CD4-positive, CD25-positive, alpha-beta regulatory T cell (primary cell): ENCODE data around the gene LRRN4CL. TPM values are rescaled to one million over a fixed set of nuclear protein-coding genes. Genes with fewer than 3 reads are reported as not detected.

ENCODE experiments used
- ATAC-seq, 2 donors: fragments of 150-1000 bp; cut with Tn5 transposase; one replicate each; pipeline ENCODE4 v1.10.0; 2021; ENCODE audit warnings: low read depth in 2 of 2, moderate number of reproducible peaks in 2 of 2, moderate library complexity in 1 of 2
- DNase-seq, 3 donors: peaks; one replicate each; pipeline versions ENCODE4 v3.0.0 to v3.0.0-alpha.2; 2012 to 2022; ENCODE audit warnings: mixed read lengths in 1 of 3
- H3K27ac ChIP-seq: one replicate; pipeline ENCODE4 v1.7.0; 2013; ENCODE audit warnings: mild to moderate bottlenecking, low read length; ENCODE audit not compliant: insufficient read depth, poor library complexity, severe bottlenecking
- H3K27me3 ChIP-seq: one replicate; pipeline ENCODE4 v1.7.0; 2013; ENCODE audit warnings: low read length; ENCODE audit not compliant: control insufficient read depth, insufficient read depth
- H3K36me3 ChIP-seq: one replicate; pipeline ENCODE4 v1.7.0; 2013; ENCODE audit warnings: mild to moderate bottlenecking, low read length, moderate library complexity; ENCODE audit not compliant: control insufficient read depth, insufficient read depth
- H3K4me1 ChIP-seq: 2 replicates; pipeline ENCODE4 v1.7.0; 2013; ENCODE audit warnings: mild to moderate bottlenecking, low read length; ENCODE audit not compliant: insufficient read depth, control insufficient read depth, poor library complexity, severe bottlenecking
- H3K4me3 ChIP-seq: one replicate; pipeline ENCODE4 v1.7.0; 2013; ENCODE audit warnings: low read depth, mild to moderate bottlenecking, low read length, moderate library complexity
- H3K9me3 ChIP-seq, 2 experiments: 1 replicate in 1 of 2; 2 replicates in 1 of 2; pipeline ENCODE4 v1.7.0; 2013; ENCODE audit warnings: low read length in 2 of 2, mild to moderate bottlenecking in 1 of 2, moderate library complexity in 1 of 2; ENCODE audit not compliant: control insufficient read depth in 2 of 2
- H3K27ac Mint-ChIP-seq, 3 donors: one replicate each; pipeline ENCODE4 v1.8.0; 2020 to 2022; ENCODE audit warnings: mild to moderate bottlenecking in 3 of 3, mixed read lengths in 3 of 3, moderate library complexity in 2 of 3
- H3K27me3 Mint-ChIP-seq: one replicate; pipeline ENCODE4 v1.8.0; 2022; ENCODE audit warnings: mild to moderate bottlenecking, mixed read lengths
- H3K36me3 Mint-ChIP-seq: one replicate; pipeline ENCODE4 v1.8.0; 2020; ENCODE audit warnings: mixed read lengths
- H3K4me1 Mint-ChIP-seq, 4 donors: one replicate each; pipeline ENCODE4 v1.8.0; 2020 to 2022; ENCODE audit warnings: mixed read lengths in 4 of 4, mild to moderate bottlenecking in 1 of 4
- H3K4me3 Mint-ChIP-seq, 4 donors: one replicate each; pipeline ENCODE4 v1.8.0; 2020 to 2022; ENCODE audit warnings: mild to moderate bottlenecking in 4 of 4, mixed read lengths in 4 of 4, moderate library complexity in 3 of 4
- H3K9me3 Mint-ChIP-seq, 7 donors: one replicate each; pipeline ENCODE4 v1.8.0; 2020 to 2022; ENCODE audit warnings: mixed read lengths in 7 of 7, mild to moderate bottlenecking in 3 of 7, moderate library complexity in 2 of 7
- polyA plus RNA-seq, 4 donors: library from polyadenylated mRNA; unstranded; fragments of 300-500 nt; fragmentation: Illumina TruSeq; gene quantifications; one replicate each; pipeline ENCODE4 v1.2.3, GENCODE V29; 2021
- total RNA-seq: library from RNA; stranded (reverse); gene quantifications from one replicate; pipeline ENCODE4 v1.2.3, GENCODE V29; 2022

Gene LRRN4CL
- total and polyA plus RNA-seq, 5 donors from 2014 or later = not detected

- Mint-ChIP-seq H3K36me3 (peaks cover 13% of the 10 kb centered on the region), H3K4me3 (peak within 1 kb of the TSS; percentile 97 to 100 (median 99)), H3K4me1 (peaks cover 8 to 74% (median 33%) of the 10 kb centered on the region in 4 donors)
These were observed 17.5 kb downstream of the LRRN4CL start, which contains the start of the genes LBHD1 and UQCC3 for GRCh38 chr11:62671608-62672389. TSS of gene LBHD1 (minus strand) at chr11:62672267. CDS start at chr11:62670031, 2,236 bp downstream. TSS of gene UQCC3 (plus strand) at chr11:62671673. CDS start at chr11:62671746, 73 bp downstream.

GRCh38 chr11:62671236-62671607, 18.1 kb downstream of the LRRN4CL start:
- peak overlapping the region; percentile 97 to 100 (median 99) for H3K4me3 Mint-ChIP-seq
- Histone ChIP-seq H3K36me3 (peaks cover 22% of the 10 kb centered on the region), H3K4me1 (peaks cover 41% of the 10 kb centered on the region), H3K27me3 (no peaks in the 10 kb centered on the region), H3K9me3 (no peaks in the 10 kb centered on the region), H3K27ac (peak overlapping the region; percentile 84), H3K4me3 (peak overlapping the region; percentile 91)
- peaks cover 8 to 78% (median 34%) of the 10 kb centered on the region in 4 donors for H3K4me1 Mint-ChIP-seq
- DNase-seq (peak in 1 of 3 donors; percentile 71), ATAC-seq (peak; percentile 27 to 32)
- no peaks in the 10 kb centered on the region for H3K9me3 Mint-ChIP-seq
- peaks cover 11% of the 10 kb centered on the region for H3K36me3 Mint-ChIP-seq
- no peaks in the 10 kb centered on the region for H3K27me3 Mint-ChIP-seq
- peak overlapping the region; percentile 90 to 99 (median 98) for H3K27ac Mint-ChIP-seq

More at GRCh38 chr11:62671608-62672389, 17.5 kb downstream of the LRRN4CL start, which contains the start of the genes LBHD1 and UQCC3:
- peak; percentile 63 to 92 (median 72) for DNase-seq
- H3K27ac Mint-ChIP-seq = peak within 1 kb of the TSS; percentile 90 to 99 (median 98)
- no peaks in the 10 kb centered on the region for H3K27me3 Mint-ChIP-seq
- H3K9me3 ChIP-seq = no peaks in the 10 kb centered on the region
- H3K27me3 ChIP-seq = no peaks in the 10 kb centered on the region
- peak within 1 kb of the TSS; percentile 84 for H3K27ac ChIP-seq
- peaks cover 26% of the 10 kb centered on the region for H3K36me3 ChIP-seq
- H3K4me3 ChIP-seq = peak within 1 kb of the TSS; percentile 91
- peak; percentile 71 to 75 for ATAC-seq
- H3K4me1 ChIP-seq = peaks cover 41% of the 10 kb centered on the region
- H3K9me3 Mint-ChIP-seq = no peaks in the 10 kb centered on the region

GRCh38 chr11:62669420-62670161, 19.7 kb downstream of the LRRN4CL start:
- peaks cover 8 to 80% (median 36%) of the 10 kb centered on the region in 4 donors for H3K4me1 Mint-ChIP-seq
- H3K27me3 Mint-ChIP-seq = peaks cover 4% of the 10 kb centered on the region
- Histone ChIP-seq H3K4me1 (peaks cover 50% of the 10 kb centered on the region), H3K36me3 (peaks cover 16% of the 10 kb centered on the region), H3K4me3 (no peak overlapping the region), H3K27ac (peak overlapping the region; percentile 24), H3K27me3 (no peaks in the 10 kb centered on the region), H3K9me3 (no peaks in the 10 kb centered on the region)
- peak overlapping the region in 2 of 3 donors; percentile 90 for H3K27ac Mint-ChIP-seq
- peak overlapping the region; percentile 74 to 100 (median 98) for H3K4me3 Mint-ChIP-seq
- no peaks in the 10 kb centered on the region for H3K9me3 Mint-ChIP-seq
- ATAC-seq = no peak
- no peak for DNase-seq
- peaks cover 7% of the 10 kb centered on the region for H3K36me3 Mint-ChIP-seq

- Histone ChIP-seq H3K27ac (no peak overlapping the region), H3K36me3 (peaks cover 17% of the 10 kb centered on the region), H3K4me1 (peaks cover 53% of the 10 kb centered on the region), H3K27me3 (no peaks in the 10 kb centered on the region), H3K4me3 (peak overlapping the region; percentile 93), H3K9me3 (no peaks in the 10 kb centered on the region)
- H3K9me3 Mint-ChIP-seq = no peaks in the 10 kb centered on the region
- H3K27me3 Mint-ChIP-seq = peaks cover 4% of the 10 kb centered on the region
- ATAC-seq (no peak), DNase-seq (no peak)
- peaks cover 8 to 76% (median 41%) of the 10 kb centered on the region in 4 donors for H3K4me1 Mint-ChIP-seq
- H3K4me3 Mint-ChIP-seq = peak overlapping the region; percentile 96 to 100 (median 97)
- H3K36me3 Mint-ChIP-seq = peaks cover 10% of the 10 kb centered on the region
- H3K27ac Mint-ChIP-seq = peak overlapping the region in 1 of 3 donors; percentile 5
These were observed 21.9 kb downstream of the LRRN4CL start for GRCh38 chr11:62667460-62667859.

- peak overlapping the region; percentile 93 to 97 (median 94) for H3K27ac Mint-ChIP-seq
- H3K27me3 Mint-ChIP-seq = peaks cover 4% of the 10 kb centered on the region
- no peaks in the 10 kb centered on the region for H3K27me3 ChIP-seq
- H3K4me1 ChIP-seq = peaks cover 46% of the 10 kb centered on the region
- H3K4me1 Mint-ChIP-seq = peaks cover 5 to 73% (median 36%) of the 10 kb centered on the region in 4 donors
- no peak for ATAC-seq
- peaks cover 7% of the 10 kb centered on the region for H3K36me3 Mint-ChIP-seq
- H3K36me3 ChIP-seq = peaks cover 17% of the 10 kb centered on the region
- H3K4me3 ChIP-seq = peak overlapping the region; percentile 93
- H3K9me3 ChIP-seq = no peaks in the 10 kb centered on the region
- H3K9me3 Mint-ChIP-seq = no peaks in the 10 kb centered on the region
- peak overlapping the region; percentile 89 for H3K27ac ChIP-seq
- DNase-seq = no peak
- peak overlapping the region; percentile 96 to 100 (median 97) for H3K4me3 Mint-ChIP-seq
These were observed 22.9 kb downstream of the LRRN4CL start for GRCh38 chr11:62666259-62666926.

- ATAC-seq (peak; percentile 25 to 28), DNase-seq (peak; percentile 49 to 60 (median 58))
- Mint-ChIP-seq H3K4me3 (peak overlapping the region; percentile 96 to 100 (median 97)), H3K36me3 (peaks cover 7% of the 10 kb centered on the region), H3K4me1 (peaks cover 5 to 66% (median 33%) of the 10 kb centered on the region in 4 donors), H3K27ac (peak overlapping the region; percentile 53 to 97 (median 93)), H3K9me3 (no peaks in the 10 kb centered on the region), H3K27me3 (peaks cover 4% of the 10 kb centered on the region)
- H3K36me3 ChIP-seq = peaks cover 17% of the 10 kb centered on the region
- H3K4me3 ChIP-seq = peak overlapping the region; percentile 93
- peaks cover 42% of the 10 kb centered on the region for H3K4me1 ChIP-seq
- no peaks in the 10 kb centered on the region for H3K27me3 ChIP-seq
- no peaks in the 10 kb centered on the region for H3K9me3 ChIP-seq
- peak overlapping the region; percentile 89 for H3K27ac ChIP-seq
These were observed 23.6 kb downstream of the LRRN4CL start for GRCh38 chr11:62665599-62666258.
